VCaP (cell line): Measurements from ENCODE around the gene GPR107.

ENCODE experiments used
- H3K27ac ChIP-seq: fragments of 450-650 bp; 2 replicates; pipeline ENCODE4 v1.5.1; 2017
- TF ChIP-seq, protein P1 (sequence below): fragments of 450-650 bp; conservative IDR thresholded peaks from 2 replicates; pipeline ENCODE4 v1.5.1; 2017; ENCODE audit warnings: mild to moderate bottlenecking, moderate library complexity

Gene GPR107

DNA sequence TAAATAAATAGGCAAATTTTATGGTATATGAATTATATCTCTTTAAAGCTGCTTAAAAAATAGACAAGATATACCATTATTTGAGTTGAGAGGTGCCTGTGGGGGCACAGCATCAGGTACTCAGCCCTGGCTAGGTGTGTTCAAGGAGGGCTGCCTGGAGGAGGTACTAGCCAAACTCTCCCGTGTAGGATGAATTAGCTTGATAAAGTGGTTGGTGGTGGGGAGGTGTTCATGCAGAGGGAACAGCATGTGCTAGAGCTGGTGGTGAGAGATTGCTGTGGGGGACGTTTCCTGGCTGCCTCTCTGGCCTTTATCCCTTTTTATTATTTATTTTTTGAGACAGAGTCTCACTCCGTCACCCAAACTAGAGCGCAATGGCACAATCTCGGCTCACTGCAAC is 95.3 kb downstream of the GPR107 start:
- TF ChIP-seq, protein P1, sequence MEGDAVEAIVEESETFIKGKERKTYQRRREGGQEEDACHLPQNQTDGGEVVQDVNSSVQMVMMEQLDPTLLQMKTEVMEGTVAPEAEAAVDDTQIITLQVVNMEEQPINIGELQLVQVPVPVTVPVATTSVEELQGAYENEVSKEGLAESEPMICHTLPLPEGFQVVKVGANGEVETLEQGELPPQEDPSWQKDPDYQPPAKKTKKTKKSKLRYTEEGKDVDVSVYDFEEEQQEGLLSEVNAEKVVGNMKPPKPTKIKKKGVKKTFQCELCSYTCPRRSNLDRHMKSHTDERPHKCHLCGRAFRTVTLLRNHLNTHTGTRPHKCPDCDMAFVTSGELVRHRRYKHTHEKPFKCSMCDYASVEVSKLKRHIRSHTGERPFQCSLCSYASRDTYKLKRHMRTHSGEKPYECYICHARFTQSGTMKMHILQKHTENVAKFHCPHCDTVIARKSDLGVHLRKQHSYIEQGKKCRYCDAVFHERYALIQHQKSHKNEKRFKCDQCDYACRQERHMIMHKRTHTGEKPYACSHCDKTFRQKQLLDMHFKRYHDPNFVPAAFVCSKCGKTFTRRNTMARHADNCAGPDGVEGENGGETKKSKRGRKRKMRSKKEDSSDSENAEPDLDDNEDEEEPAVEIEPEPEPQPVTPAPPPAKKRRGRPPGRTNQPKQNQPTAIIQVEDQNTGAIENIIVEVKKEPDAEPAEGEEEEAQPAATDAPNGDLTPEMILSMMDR = no peak
- no peak overlapping the region for H3K27ac ChIP-seq

- no peak overlapping the region for H3K27ac ChIP-seq
- TF ChIP-seq, protein P1 = no peak
These were observed 96.1 kb downstream of the GPR107 start for GRCh38 chr9:130149654-130150286.

DNA sequence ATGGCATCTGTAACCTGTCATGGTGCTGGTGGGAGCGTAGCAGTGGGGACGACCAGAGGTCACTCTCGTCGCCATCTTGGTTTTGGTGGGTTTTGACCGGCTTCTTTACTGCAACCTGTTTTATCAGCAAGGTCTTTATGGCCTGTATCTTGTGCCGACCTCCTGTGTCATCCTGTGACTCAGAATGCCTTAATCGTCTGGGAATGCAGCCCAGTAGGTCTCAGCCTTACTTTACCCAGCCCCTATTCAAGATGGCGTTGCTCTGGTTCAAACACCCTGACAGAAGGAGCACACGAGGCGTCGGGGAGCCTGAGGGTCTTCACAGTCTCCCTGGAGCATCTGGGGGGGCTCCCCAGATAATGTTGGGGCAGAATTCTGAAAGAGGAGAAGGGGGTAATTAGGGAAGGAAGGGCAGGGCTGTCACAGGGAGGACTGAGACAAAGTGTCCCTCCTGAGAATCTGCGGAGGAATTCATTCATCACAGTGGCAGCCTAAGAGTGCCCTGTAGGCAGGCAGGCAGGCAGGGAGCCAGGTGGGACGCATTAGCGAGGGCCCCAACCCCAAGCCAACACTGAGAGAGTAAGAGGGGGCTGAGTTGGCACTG is 97.2 kb downstream of the GPR107 start:
- H3K27ac ChIP-seq = no peak overlapping the region
- TF ChIP-seq, protein P1 = no peak

DNA sequence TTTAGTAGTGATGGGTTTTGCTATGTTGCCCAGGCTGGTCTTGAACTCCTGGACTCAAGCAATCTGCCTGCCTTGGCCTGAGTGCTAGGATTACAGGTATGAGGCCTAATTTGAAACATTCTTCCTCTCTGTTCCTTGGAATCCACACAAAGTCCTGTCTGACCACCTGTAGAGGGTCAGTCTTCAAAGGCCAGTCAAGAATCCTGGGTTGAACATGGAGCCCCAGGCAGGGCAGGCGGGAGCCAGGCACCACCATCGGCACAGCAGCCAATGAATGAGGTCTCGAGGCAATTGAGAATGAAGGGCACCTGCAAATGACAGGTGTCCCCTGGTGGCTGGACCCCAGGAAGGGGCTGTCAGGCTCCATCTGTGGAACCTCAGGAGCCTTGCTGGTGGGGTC is 101.1 kb downstream of the GPR107 start:
- TF ChIP-seq, protein P1 = no peak
- H3K27ac ChIP-seq = no peak overlapping the region

GRCh38 chr9:130155647-130156046 is 101.9 kb downstream of the GPR107 start:
- H3K27ac ChIP-seq = no peak overlapping the region
- TF ChIP-seq, protein P1 = no peak

- no peak overlapping the region for H3K27ac ChIP-seq
- TF ChIP-seq, protein P1 = peak; percentile 19; the same call in 1 of the 2 replicates
These were observed 103.0 kb downstream of the GPR107 start for GRCh38 chr9:130156672-130157071.

- no peak overlapping the region for H3K27ac ChIP-seq
- TF ChIP-seq, protein P1 = no peak
These were observed 103.4 kb downstream of the GPR107 start for GRCh38 chr9:130157079-130157478.
